Endothelial cell of umbilical vein (primary cell): ENCODE measurements around the gene STAU1. TPM values are rescaled to one million over a fixed set of nuclear protein-coding genes. Genes with fewer than 3 reads are reported as not detected.

ENCODE experiments used
- BruUV-seq: library from RNA; stranded (reverse); fragments of 400-500 nt; replicated peaks from 2 replicates; lab custom pipeline; 2021; lab: Mats Ljungman, UMichigan
- CTCF ChIA-PET: fragments of 300-600, 350-600 bp; sonication (Branson Sonifier 250); formaldehyde crosslinking; loops from one replicate; lab custom pipeline; 2021; ENCODE audit warnings: antibody characterized with exemption, inconsistent platforms; lab: Charles Lee
- POLR2A ChIA-PET: fragments of 300-600, 350-600 bp; sonication (Branson Sonifier 250); formaldehyde crosslinking; loops from one replicate; lab custom pipeline; 2021; ENCODE audit warnings: antibody characterized with exemption, inconsistent platforms; lab: Charles Lee
- DNase-seq: peaks from one replicate; pipeline ENCODE4 v3.0.0-alpha.2; 2011; ENCODE audit warnings: low read depth, low spot score
- FAIRE-seq: peaks from 2 replicates; lab custom pipeline; 2011; peaks lifted over from hg19 to GRCh38; lab: Jason Lieb, UNC
- H2AFZ ChIP-seq: 2 replicates; pipeline ENCODE4 v1.6.0; 2012; ENCODE audit warnings: low read depth, low read length, control low read depth, inconsistent platforms
- H3K27ac ChIP-seq: 2 replicates; pipeline ENCODE4 v1.5.1; 2011; ENCODE audit warnings: low read depth, mild to moderate bottlenecking, control low read depth, low read length, moderate library complexity; ENCODE audit not compliant: insufficient read depth
- H3K27me3 ChIP-seq, 2 experiments: 2 replicates each; pipeline versions ENCODE4 v1.6.0 to v1.6.1; 2011; ENCODE audit warnings: low read length in 2 of 2, mixed read lengths in 1 of 2; ENCODE audit not compliant: control insufficient read depth in 2 of 2, insufficient read depth in 2 of 2
- H3K36me3 ChIP-seq, 2 experiments: 2 replicates in 1 of 2; 3 replicates in 1 of 2; pipeline ENCODE4 v1.5.1; 2011; ENCODE audit warnings: low read length in 2 of 2, mild to moderate bottlenecking in 1 of 2, moderate library complexity in 1 of 2; ENCODE audit not compliant: control insufficient read depth in 2 of 2, insufficient read depth in 2 of 2; ENCODE audit errors: extremely low read depth in 1 of 2
- H3K4me1 ChIP-seq: 3 replicates; pipeline ENCODE4 v1.5.1; 2011; ENCODE audit warnings: mild to moderate bottlenecking, low read length; ENCODE audit not compliant: control insufficient read depth, insufficient read depth; ENCODE audit errors: extremely low read depth
- H3K4me2 ChIP-seq: 2 replicates; pipeline ENCODE4 v1.6.1; 2011; ENCODE audit warnings: low read length, control low read depth, mixed read lengths; ENCODE audit not compliant: insufficient read depth
- H3K4me3 ChIP-seq, 3 experiments: fragments of 200-600 bp in 1 of 3; sonication (generic), shearing (Covaris generic) in 1 of 3; replicated peaks in 1 of 3; 2 replicates each; pipeline ENCODE4 v1.5.1; 2011 to 2016; ENCODE audit warnings: control low read depth in 3 of 3, low read length in 3 of 3, mild to moderate bottlenecking in 2 of 3, inconsistent platforms in 1 of 3, low read depth in 1 of 3, moderate library complexity in 1 of 3; ENCODE audit not compliant: insufficient read depth in 1 of 3
- H3K79me2 ChIP-seq: 2 replicates; pipeline ENCODE4 v1.6.0; 2012; ENCODE audit warnings: low read length, inconsistent platforms; ENCODE audit not compliant: control insufficient read depth, insufficient read depth
- H3K9ac ChIP-seq: replicated peaks from 2 replicates; pipeline ENCODE3; 2011; ENCODE audit warnings: low read length, control low read depth; ENCODE audit not compliant: insufficient read depth; ENCODE audit errors: extremely low read depth
- H3K9me1 ChIP-seq: replicated peaks from 3 replicates; pipeline ENCODE4 v1.6.0; 2011; ENCODE audit warnings: mild to moderate bottlenecking, low read length; ENCODE audit not compliant: control insufficient read depth, insufficient read depth; ENCODE audit errors: extremely low read depth
- H3K9me3 ChIP-seq: replicated peaks from 2 replicates; pipeline ENCODE4 v1.5.1; 2012; ENCODE audit warnings: low read length, inconsistent platforms; ENCODE audit not compliant: control insufficient read depth, insufficient read depth
- H4K20me1 ChIP-seq: replicated peaks from 2 replicates; pipeline ENCODE3; 2011; ENCODE audit warnings: mild to moderate bottlenecking, low read length; ENCODE audit not compliant: control insufficient read depth, insufficient read depth; ENCODE audit errors: extremely low read depth
- EZH2 ChIP-seq: IDR thresholded peaks from 2 replicates; pipeline ENCODE4 v1.6.1; 2012; ENCODE audit warnings: borderline replicate concordance, low read depth, mild to moderate bottlenecking, moderate library complexity, low read length, inconsistent platforms; ENCODE audit not compliant: severe bottlenecking
- FOS ChIP-seq: IDR thresholded peaks from 2 replicates; pipeline ENCODE4 v1.6.1; 2011; ENCODE audit warnings: mild to moderate bottlenecking, low read length, moderate library complexity, borderline replicate concordance; ENCODE audit not compliant: insufficient read depth
- GATA2 ChIP-seq: IDR thresholded peaks from 2 replicates; pipeline ENCODE4 v1.7.0; 2011; ENCODE audit warnings: low read depth, mild to moderate bottlenecking, moderate library complexity, mixed read lengths, low read length; ENCODE audit not compliant: insufficient read length, insufficient read depth
- JUN ChIP-seq: IDR thresholded peaks from 2 replicates; pipeline ENCODE4 v1.6.1; 2011; ENCODE audit warnings: borderline replicate concordance, low read depth; ENCODE audit not compliant: insufficient read length, insufficient read depth
- MYC ChIP-seq: IDR thresholded peaks from one replicate; pipeline ENCODE4 v1.6.1; 2011; ENCODE audit warnings: mild to moderate bottlenecking, low read depth, low read length
- POLR2A ChIP-seq: IDR thresholded peaks from 2 replicates; pipeline ENCODE4 v1.6.1; 2012; ENCODE audit warnings: low read depth, mild to moderate bottlenecking, control low read depth, low read length
- POLR2AphosphoS5 ChIP-seq: IDR thresholded peaks from 2 replicates; pipeline ENCODE4 v1.6.1; 2012; ENCODE audit warnings: low read depth, mild to moderate bottlenecking, control low read depth, low read length, moderate library complexity; ENCODE audit not compliant: insufficient read depth
- dilution Hi-C: fragments of 300-500 bp; cut with MboI; formaldehyde crosslinking; loops from one replicate; pipeline ENCODE4 v1.15.0; 2019; ENCODE audit warnings: low sequenced_read_pairs; ENCODE audit not compliant: extremely low pct_ligation_motif_present
- intact Hi-C: fragments of 100-400 bp; cut with micrococcal nuclease; formaldehyde crosslinking; loops from one replicate; pipeline ENCODE4 v1.10.0; 2022
- polyA plus RNA-seq, 4 experiments: library from polyadenylated mRNA; depleted of rRNA in 3 of 4; stranded (reverse) in 3 of 4; unstranded in 1 of 4; fragments of >200 nt; gene quantifications; 2 replicates each; pipeline versions ENCODE4 v1.2.1 to v1.2.3, GENCODE V29; 2011 to 2012; ENCODE audit warnings: missing spikeins in 1 of 4
- total RNA-seq: library from RNA; stranded (reverse); gene quantifications from 2 replicates; pipeline ENCODE4 v1.2.3, GENCODE V29; 2021
- TF ChIP-seq, protein P1 (sequence below): IDR thresholded peaks from 2 replicates; pipeline ENCODE4 v1.6.1; 2011; ENCODE audit not compliant: insufficient read depth, insufficient read length
- TF ChIP-seq, protein P2 (sequence below), 2 donors: IDR thresholded peaks; 1 replicate in 1 of 2; 2 replicates in 1 of 2; pipeline ENCODE4 v1.5.1; 2011; ENCODE audit warnings: low read length in 2 of 2, mild to moderate bottlenecking in 2 of 2, moderate library complexity in 2 of 2, control low read depth in 1 of 2, inconsistent platforms in 1 of 2, low read depth in 1 of 2; ENCODE audit not compliant: insufficient read depth in 1 of 2; ENCODE audit errors: extremely low read depth in 1 of 2

Gene STAU1
- total and polyA plus RNA-seq, 2 donors (not counting 3 experiments of a cell fraction or from before 2014, with no cell fraction given): 53.1 to 98.1 TPM

DNA sequence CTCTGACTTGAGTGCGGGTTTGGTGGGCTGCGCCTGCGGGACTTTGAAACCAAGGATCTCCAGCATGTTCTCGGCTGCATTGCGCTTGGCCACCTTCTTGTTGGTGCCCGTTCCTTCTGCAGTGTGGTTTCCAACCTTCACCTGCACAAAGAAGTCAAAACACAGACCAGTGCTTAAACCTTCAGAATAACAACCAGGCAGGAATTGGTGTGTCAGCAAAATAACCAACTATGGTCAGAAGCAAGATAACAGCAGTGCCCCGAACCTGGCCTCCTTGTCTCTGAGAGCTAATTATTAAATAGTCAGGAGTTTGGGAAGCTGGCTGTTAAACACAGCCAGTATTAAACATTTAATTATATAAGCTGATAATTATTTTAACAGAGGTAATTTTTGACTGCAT, 68.1 kb downstream of the STAU1 start:
- H3K79me2 ChIP-seq: no peaks in the 10 kb centered on the region
- no peak for DNase-seq
- no peak overlapping the region for H2AFZ ChIP-seq
- dilution Hi-C loops (no loop called here), intact Hi-C loops (no loop called here)
- peaks cover 21 to 43% of the 10 kb centered on the region in 2 experiments for H3K36me3 ChIP-seq
- no peaks in the 10 kb centered on the region for H3K4me1 ChIP-seq
- FAIRE-seq: no peak
- CTCF ChIA-PET: interaction anchor here (1.2 kb wide), 2 partner anchors 13 to 97 kb away, joined by 5 read pairs; no protein-coding TSS in a partner anchor
- BruUV-seq: no TSS peak
- no peaks in the 10 kb centered on the region for H3K9me3 ChIP-seq
- no peaks in the 10 kb centered on the region for H3K27me3 ChIP-seq
- no peak for TF ChIP-seq GATA2
- TF ChIP-seq POLR2AphosphoS5: no peak
- TF ChIP-seq, protein P1, sequence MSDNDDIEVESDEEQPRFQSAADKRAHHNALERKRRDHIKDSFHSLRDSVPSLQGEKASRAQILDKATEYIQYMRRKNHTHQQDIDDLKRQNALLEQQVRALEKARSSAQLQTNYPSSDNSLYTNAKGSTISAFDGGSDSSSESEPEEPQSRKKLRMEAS: no peak
- TF ChIP-seq EZH2: no peak
- no peak for TF ChIP-seq MYC
- TF ChIP-seq POLR2A: no peak
- TF ChIP-seq FOS: no peak
- no peak for TF ChIP-seq JUN
- TF ChIP-seq, protein P2, sequence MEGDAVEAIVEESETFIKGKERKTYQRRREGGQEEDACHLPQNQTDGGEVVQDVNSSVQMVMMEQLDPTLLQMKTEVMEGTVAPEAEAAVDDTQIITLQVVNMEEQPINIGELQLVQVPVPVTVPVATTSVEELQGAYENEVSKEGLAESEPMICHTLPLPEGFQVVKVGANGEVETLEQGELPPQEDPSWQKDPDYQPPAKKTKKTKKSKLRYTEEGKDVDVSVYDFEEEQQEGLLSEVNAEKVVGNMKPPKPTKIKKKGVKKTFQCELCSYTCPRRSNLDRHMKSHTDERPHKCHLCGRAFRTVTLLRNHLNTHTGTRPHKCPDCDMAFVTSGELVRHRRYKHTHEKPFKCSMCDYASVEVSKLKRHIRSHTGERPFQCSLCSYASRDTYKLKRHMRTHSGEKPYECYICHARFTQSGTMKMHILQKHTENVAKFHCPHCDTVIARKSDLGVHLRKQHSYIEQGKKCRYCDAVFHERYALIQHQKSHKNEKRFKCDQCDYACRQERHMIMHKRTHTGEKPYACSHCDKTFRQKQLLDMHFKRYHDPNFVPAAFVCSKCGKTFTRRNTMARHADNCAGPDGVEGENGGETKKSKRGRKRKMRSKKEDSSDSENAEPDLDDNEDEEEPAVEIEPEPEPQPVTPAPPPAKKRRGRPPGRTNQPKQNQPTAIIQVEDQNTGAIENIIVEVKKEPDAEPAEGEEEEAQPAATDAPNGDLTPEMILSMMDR (IDR thresholded peaks at IDR 0.05; ENCODE audit: extremely low read depth in 1 of 2, insufficient read depth in 1 of 2, low read depth in 1 of 2, low read length in 2 of 2): no peak
- no peaks in the 10 kb centered on the region for H3K9me1 ChIP-seq
- no peak overlapping the region for H3K27ac ChIP-seq
- H3K9ac ChIP-seq: no peak overlapping the region
- POLR2A ChIA-PET: no interaction called here
- H4K20me1 ChIP-seq: no peaks in the 10 kb centered on the region
- H3K4me2 ChIP-seq: no peak overlapping the region
- no peak overlapping the region for H3K4me3 ChIP-seq
